Astrocyte of the cerebellum (primary cell): ENCODE measurements around the gene MOV10L1.
"Not testable (repeated sequence)": the region's sequence is repeated elsewhere in the genome, so short reads cannot be mapped to it uniquely, and the experiment has no call there.

ENCODE experiments used
- DNase-seq: peaks from one replicate; pipeline ENCODE4 v3.0.0-alpha.2; 2011; ENCODE audit warnings: low read depth
- H3K4me3 ChIP-seq: 2 replicates; pipeline ENCODE4 v1.5.1; 2011; ENCODE audit warnings: mild to moderate bottlenecking, low read depth, low read length, moderate library complexity
- in situ Hi-C: cut with HindIII; loops from 2 replicates; pipeline ENCODE4 v1.10.0; 2017; ENCODE audit warnings: low sequenced_read_pairs
- TF ChIP-seq, protein P1 (sequence below): IDR thresholded peaks from 2 replicates; pipeline ENCODE4 v1.5.1; 2012; ENCODE audit warnings: low read length, low read depth, moderate library complexity, mild to moderate bottlenecking; ENCODE audit errors: missing control alignments

MOV10L1 gene

DNA sequence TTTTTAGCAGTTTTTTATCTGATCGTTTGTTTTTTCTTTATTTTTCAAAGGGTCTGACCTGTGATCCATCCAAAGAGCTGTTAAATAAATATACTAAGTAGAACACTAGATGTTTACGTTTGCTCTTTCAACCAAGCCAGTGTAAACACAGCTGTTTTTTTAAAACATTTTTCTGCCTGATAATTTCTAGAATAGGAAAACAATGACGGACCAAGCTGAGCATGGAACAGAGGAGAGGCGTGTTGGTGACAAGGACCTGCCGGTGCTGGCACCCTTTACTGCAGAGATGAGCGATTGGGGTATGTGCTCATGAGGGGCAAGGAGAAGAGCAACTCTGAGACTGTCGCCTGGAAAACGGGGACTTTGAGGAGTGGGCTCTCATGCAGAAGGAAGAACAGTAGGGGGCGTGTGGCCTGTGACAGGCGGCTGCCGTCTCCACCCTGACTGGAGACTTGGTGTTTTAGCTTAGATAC is 52.1 kb downstream of the MOV10L1 start:
- TF ChIP-seq, protein P1, sequence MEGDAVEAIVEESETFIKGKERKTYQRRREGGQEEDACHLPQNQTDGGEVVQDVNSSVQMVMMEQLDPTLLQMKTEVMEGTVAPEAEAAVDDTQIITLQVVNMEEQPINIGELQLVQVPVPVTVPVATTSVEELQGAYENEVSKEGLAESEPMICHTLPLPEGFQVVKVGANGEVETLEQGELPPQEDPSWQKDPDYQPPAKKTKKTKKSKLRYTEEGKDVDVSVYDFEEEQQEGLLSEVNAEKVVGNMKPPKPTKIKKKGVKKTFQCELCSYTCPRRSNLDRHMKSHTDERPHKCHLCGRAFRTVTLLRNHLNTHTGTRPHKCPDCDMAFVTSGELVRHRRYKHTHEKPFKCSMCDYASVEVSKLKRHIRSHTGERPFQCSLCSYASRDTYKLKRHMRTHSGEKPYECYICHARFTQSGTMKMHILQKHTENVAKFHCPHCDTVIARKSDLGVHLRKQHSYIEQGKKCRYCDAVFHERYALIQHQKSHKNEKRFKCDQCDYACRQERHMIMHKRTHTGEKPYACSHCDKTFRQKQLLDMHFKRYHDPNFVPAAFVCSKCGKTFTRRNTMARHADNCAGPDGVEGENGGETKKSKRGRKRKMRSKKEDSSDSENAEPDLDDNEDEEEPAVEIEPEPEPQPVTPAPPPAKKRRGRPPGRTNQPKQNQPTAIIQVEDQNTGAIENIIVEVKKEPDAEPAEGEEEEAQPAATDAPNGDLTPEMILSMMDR: peak; percentile 2
- DNase-seq: no peak
- no peak overlapping the region for H3K4me3 ChIP-seq
- in situ Hi-C loops: no loop called here

DNA sequence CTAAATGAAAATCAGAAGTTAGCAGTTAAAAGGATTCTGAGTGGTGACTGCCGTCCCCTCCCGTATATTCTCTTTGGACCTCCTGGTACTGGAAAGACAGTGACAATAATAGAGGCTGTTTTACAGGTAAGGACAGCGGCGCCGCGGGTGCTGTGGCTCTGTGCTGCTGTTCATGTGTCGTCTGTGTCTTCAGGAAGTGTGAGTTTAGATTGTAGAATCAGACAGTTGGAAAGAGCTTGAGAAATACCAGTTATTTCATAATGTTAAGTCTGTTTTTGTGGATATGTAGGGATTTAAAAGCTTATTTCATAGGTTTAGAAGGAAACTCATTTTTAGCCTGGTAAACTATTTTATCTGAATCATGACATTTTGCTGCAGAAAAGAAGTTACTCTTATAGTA is 53.3 kb downstream of the MOV10L1 start:
- H3K4me3 ChIP-seq: no peak overlapping the region
- no peak for DNase-seq
- TF ChIP-seq, protein P1: no peak
- in situ Hi-C loops: no loop called here

DNA sequence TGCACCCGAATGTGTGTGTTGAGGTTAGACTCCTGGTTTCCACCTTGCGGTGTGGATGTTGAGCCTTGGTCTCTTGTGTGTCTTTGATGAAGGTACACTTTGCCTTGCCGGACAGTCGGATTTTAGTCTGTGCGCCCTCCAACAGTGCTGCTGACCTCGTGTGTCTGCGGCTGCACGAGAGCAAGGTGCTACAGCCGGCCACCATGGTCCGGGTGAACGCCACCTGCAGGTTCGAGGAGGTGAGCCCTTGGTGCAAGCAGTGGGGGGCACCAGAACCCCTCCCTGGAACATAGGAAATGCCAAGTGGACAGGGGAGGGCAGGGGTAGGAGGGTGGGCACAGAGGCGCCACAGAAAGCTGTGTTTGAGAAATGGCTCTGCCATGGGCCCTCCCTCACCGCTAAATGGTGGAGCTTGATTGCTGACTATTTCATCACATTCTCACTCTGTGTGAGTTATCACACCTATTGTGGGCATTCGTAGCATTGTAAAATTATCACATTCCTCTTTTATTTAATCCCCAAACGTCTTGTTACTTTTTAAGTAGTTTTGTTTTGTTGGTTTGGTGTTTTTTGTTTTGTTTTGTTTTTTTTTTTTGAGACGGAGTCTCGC is 54.3 kb downstream of the MOV10L1 start:
- DNase-seq: no peak
- TF ChIP-seq, protein P1: no peak
- no peak overlapping the region for H3K4me3 ChIP-seq
- in situ Hi-C loops: no loop called here

DNA sequence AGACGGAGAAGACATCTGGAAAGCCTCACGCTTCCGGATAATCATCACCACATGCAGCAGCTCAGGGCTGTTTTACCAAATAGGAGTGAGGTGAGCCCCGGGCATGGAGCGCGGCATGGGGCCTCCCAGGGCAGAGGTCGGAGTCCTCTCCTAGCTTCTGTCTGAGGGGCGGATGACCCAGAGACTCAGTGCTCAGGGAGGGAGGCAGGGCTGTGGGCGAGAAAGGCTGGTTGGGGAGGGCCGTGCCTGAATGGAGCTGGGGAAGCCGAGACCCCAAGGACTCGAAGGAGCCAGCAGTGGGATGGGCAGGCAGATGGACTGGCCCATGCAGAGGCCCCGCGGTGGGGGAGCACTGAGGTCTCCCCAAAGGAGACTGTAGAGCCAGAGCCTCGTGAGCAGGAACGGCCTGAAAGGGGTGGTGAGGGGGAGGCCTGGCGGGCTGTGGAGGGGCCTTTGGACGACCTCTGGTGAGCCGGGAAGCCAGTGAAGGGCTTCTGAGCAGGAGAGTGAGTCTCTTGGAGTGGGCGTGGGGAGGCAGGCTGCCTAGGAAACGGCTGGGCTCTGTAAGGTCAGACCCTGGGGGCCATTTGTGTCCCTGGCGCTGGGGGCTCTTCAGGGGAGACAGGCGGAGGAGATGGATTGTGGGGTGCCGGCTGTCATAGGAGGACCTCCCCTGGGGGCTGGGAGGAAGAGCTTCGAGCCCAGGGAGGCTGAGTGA is 56.1 kb downstream of the MOV10L1 start:
- TF ChIP-seq, protein P1: no peak
- H3K4me3 ChIP-seq: no peak overlapping the region
- in situ Hi-C loops: no loop called here
- DNase-seq: no peak

DNA sequence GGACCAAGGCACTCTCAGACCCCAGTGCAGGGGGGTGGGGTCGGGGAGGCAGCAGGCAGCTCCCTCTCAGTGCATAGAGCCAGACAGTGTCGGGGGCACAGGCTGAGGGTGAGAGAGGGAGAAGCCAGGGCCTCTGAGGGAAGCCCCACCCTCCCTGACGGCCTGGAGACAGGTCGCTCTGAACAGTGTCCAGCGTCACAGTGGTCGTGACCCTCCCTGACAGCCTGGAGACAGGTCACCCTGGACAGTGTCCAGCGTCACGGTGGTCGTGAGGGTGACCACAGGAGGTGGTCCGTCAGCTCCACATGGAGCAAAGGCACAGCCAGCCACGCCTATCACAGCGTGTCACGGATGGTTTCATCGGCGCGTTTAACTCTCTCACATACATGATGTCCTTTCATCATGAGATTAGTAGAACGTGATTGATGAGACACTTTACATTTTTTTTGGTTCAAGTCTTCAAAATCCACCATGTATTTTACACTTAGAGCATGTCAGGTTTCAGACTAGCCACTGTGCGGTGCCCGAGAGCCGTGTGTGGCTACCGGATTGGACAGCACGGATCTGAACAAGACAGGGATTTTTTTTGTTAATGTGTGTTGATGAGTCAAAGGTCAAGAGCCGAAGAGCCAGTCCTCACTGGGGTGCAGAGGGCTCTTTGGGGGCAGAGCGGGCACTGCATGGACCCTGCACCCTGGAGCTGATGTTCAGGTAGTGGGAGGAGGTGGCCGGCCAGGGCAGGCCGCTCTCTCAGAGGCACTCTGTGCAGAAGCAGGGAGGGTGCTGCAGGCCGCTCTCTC is 56.8 kb downstream of the MOV10L1 start:
- no peak overlapping the region for H3K4me3 ChIP-seq
- in situ Hi-C loops: no loop called here
- TF ChIP-seq, protein P1: peak; percentile 99
- peak; percentile 39 for DNase-seq

DNA sequence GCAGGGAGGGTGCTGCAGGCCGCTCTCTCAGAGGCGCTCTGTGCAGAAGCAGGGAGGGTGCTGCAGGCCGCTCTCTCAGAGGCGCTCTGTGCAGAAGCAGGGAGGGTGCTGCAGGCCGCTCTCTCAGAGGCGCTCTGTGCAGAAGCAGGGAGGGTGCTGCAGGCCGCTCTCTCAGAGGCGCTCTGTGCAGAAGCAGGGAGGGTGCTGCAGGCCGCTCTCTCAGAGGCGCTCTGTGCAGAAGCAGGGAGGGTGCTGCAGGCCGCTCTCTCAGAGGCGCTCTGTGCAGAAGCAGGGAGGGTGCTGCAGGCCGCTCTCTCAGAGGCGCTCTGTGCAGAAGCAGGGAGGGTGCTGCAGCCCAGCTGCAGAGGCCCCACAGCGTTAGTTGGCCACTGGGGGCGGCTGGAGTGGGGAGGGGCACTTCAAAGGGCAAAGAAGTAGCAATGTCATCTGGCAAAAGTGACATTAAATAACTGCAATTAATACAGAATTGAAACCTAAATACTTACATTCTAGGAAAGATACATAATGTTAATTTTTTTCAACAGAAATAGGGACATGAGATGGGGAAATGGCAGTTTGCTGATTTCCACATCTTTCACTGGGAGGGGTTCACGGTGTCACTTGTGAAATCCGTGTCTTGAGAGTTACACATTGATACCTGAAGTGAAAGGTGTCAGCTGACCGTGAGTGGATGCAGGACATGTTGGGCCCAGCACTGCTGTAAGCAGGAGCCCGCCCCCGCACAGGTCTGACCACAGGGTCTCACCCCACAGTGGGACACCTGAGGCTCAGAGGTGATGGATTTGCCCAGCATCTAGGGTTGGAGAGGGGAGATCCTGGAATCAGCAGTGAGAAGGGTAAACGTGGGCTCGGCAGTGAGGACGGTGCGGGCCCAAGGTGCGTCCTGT is 57.7 kb downstream of the MOV10L1 start:
- in situ Hi-C loops, H3K4me3 ChIP-seq, DNase-seq: not testable (repeated sequence)
